HL-60 (cell line): ENCODE measurements around the gene HOXC5.

Experiments used
- DNase-seq, 2 experiments: peaks; one replicate each; pipeline ENCODE4 v3.0.0-alpha.2; 2010 to 2020; ENCODE audit warnings: low read depth in 1 of 2, low spot score in 1 of 2
- H3K27ac ChIP-seq: fragments of 250-450 bp; sonication (Bioruptor Pico); replicated peaks from 2 replicates; pipeline ENCODE4 v1.5.1; 2020; ENCODE audit warnings: mild to moderate bottlenecking, moderate library complexity
- H3K27me3 ChIP-seq: fragments of 250-450 bp; sonication (Bioruptor Pico); 2 replicates; pipeline ENCODE4 v1.5.1; 2021; ENCODE audit warnings: mild to moderate bottlenecking, moderate library complexity; ENCODE audit not compliant: insufficient read depth, poor library complexity, severe bottlenecking
- H3K4me3 ChIP-seq: replicated peaks from 2 replicates; pipeline ENCODE4 v1.5.1; 2011; ENCODE audit warnings: mild to moderate bottlenecking, control low read depth, low read length; ENCODE audit not compliant: insufficient read depth
- GABPA ChIP-seq: IDR thresholded peaks from 2 replicates; pipeline ENCODE4 v1.6.1; 2012; ENCODE audit warnings: low read depth
- POLR2AphosphoS5 ChIP-seq: IDR thresholded peaks from 2 replicates; pipeline ENCODE4 v1.6.1; 2012; ENCODE audit warnings: low read depth
- SPI1 ChIP-seq: IDR thresholded peaks from 2 replicates; pipeline ENCODE4 v1.6.1; 2012; ENCODE audit warnings: low read depth, mild to moderate bottlenecking, borderline replicate concordance
- TF ChIP-seq, protein P1 (sequence below): IDR thresholded peaks from 2 replicates; pipeline ENCODE4 v1.6.1; 2012; ENCODE audit warnings: low read depth; ENCODE audit not compliant: insufficient replicate concordance
- TF ChIP-seq, protein P2 (sequence below): IDR thresholded peaks from one replicate; pipeline ENCODE4 v1.5.1; 2011; ENCODE audit warnings: low read length, control low read depth, inconsistent platforms; ENCODE audit not compliant: insufficient read depth

HOXC5 gene

DNA sequence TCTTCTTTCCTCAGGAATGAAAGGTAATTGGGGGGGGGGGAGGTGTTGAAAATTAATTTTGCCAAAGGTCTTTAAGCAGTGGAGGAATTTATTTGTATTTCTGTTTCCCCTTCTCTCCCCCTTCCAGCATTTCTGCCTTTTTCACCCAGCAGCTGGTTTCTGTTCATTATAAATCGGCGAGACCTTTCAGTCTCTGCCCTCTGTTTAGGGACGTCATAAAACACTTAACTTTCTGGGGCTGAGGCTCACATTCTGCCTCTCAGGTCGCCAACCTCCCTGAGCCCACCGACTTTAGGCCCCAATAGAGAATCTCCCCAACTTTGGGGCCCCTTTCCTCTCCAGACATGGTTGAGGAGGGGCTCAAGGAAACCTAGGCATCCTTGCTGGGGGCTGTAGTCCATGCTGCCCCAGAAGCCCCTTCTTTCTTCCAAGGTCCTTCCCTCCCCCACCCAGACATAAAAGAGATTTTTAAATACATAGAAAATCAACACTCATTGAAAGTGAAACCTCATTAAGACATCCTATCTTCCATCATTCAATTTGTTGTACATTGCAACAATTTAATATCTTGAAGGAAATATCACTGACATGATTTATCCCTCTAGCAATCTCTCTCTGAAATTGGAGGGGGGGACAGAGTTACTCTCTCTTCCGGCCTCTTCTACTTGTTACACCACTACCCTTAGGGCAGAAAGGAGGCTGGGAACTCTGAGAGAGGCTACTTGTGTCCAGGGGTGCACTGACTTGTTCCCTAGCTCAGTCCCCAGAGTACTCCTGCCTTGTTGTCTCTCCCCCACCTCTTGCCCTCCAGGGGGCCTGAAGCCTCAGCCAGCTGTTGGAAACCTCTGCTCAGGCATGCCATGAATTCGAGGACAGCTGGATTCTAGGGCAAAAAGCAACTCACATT lies 7.1 kb upstream of the HOXC5 start:
- Histone ChIP-seq H3K27me3 (peaks cover 33% of the 10 kb centered on the region), H3K27ac (no peak overlapping the region), H3K4me3 (no peak overlapping the region)
- DNase-seq, result no peak
- no peak for TF ChIP-seq POLR2AphosphoS5
- TF ChIP-seq, protein P1, sequence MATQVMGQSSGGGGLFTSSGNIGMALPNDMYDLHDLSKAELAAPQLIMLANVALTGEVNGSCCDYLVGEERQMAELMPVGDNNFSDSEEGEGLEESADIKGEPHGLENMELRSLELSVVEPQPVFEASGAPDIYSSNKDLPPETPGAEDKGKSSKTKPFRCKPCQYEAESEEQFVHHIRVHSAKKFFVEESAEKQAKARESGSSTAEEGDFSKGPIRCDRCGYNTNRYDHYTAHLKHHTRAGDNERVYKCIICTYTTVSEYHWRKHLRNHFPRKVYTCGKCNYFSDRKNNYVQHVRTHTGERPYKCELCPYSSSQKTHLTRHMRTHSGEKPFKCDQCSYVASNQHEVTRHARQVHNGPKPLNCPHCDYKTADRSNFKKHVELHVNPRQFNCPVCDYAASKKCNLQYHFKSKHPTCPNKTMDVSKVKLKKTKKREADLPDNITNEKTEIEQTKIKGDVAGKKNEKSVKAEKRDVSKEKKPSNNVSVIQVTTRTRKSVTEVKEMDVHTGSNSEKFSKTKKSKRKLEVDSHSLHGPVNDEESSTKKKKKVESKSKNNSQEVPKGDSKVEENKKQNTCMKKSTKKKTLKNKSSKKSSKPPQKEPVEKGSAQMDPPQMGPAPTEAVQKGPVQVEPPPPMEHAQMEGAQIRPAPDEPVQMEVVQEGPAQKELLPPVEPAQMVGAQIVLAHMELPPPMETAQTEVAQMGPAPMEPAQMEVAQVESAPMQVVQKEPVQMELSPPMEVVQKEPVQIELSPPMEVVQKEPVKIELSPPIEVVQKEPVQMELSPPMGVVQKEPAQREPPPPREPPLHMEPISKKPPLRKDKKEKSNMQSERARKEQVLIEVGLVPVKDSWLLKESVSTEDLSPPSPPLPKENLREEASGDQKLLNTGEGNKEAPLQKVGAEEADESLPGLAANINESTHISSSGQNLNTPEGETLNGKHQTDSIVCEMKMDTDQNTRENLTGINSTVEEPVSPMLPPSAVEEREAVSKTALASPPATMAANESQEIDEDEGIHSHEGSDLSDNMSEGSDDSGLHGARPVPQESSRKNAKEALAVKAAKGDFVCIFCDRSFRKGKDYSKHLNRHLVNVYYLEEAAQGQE, result no peak

GRCh38 chr12:54026640-54027441 lies 6.0 kb upstream of the HOXC5 start:
- Histone ChIP-seq H3K4me3 (no peak overlapping the region), H3K27ac (no peak overlapping the region), H3K27me3 (peaks cover 44% of the 10 kb centered on the region)
- no peak for TF ChIP-seq POLR2AphosphoS5
- TF ChIP-seq SPI1, result peak; percentile 15; the same call in 1 of the 2 replicates
- DNase-seq, result peak in 1 of 2 experiments; percentile 48

- TF ChIP-seq POLR2AphosphoS5 (no peak), GABPA (no peak), SPI1 (no peak)
- TF ChIP-seq, protein P1, result no peak
- TF ChIP-seq, protein P2, sequence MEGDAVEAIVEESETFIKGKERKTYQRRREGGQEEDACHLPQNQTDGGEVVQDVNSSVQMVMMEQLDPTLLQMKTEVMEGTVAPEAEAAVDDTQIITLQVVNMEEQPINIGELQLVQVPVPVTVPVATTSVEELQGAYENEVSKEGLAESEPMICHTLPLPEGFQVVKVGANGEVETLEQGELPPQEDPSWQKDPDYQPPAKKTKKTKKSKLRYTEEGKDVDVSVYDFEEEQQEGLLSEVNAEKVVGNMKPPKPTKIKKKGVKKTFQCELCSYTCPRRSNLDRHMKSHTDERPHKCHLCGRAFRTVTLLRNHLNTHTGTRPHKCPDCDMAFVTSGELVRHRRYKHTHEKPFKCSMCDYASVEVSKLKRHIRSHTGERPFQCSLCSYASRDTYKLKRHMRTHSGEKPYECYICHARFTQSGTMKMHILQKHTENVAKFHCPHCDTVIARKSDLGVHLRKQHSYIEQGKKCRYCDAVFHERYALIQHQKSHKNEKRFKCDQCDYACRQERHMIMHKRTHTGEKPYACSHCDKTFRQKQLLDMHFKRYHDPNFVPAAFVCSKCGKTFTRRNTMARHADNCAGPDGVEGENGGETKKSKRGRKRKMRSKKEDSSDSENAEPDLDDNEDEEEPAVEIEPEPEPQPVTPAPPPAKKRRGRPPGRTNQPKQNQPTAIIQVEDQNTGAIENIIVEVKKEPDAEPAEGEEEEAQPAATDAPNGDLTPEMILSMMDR, result no peak
- DNase-seq, result no peak
- H3K27me3 ChIP-seq, result peaks cover 50% of the 10 kb centered on the region
- H3K27ac ChIP-seq, result no peak overlapping the region
- H3K4me3 ChIP-seq, result no peak overlapping the region
Measured at GRCh38 chr12:54027442-54027786, 5.4 kb upstream of the HOXC5 start.

DNA sequence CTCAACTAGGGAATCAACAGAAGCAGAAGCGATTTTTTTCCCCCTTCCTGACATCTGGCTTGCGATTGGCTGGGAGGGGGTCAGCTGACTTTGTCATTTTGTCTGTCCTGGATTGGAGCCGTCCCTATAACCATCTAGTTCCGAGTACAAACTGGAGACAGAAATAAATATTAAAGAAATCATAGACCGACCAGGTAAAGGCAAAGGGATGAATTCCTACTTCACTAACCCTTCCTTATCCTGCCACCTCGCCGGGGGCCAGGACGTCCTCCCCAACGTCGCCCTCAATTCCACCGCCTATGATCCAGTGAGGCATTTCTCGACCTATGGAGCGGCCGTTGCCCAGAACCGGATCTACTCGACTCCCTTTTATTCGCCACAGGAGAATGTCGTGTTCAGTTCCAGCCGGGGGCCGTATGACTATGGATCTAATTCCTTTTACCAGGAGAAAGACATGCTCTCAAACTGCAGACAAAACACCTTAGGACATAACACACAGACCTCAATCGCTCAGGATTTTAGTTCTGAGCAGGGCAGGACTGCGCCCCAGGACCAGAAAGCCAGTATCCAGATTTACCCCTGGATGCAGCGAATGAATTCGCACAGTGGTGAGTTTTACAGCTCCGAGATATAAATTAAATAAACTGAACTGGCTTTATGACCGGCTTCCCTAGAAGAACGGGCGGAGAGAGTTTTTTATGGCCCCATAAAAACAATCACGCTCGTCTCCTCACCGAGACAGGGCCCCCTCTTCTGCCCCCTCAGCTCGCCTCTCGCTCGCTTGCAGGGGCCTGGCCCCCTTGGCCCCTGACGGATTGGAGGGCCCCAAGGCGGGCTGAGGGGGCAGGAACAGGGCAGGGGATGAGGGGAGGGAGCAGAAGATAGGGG lies 4.3 kb upstream of the HOXC5 start, which contains the start of gene HOXC6:
HOXC6 (plus strand) TSS at position 127 of the 888 bp plus-strand sequence; CDS start at position 209, 82 bp downstream.
- DNase-seq, result no peak
- TF ChIP-seq GABPA (no peak), POLR2AphosphoS5 (no peak), SPI1 (no peak)
- TF ChIP-seq, protein P2, result no peak
- TF ChIP-seq, protein P1, result no peak
- H3K4me3 ChIP-seq, result no peak within 1 kb of the TSS
- H3K27ac ChIP-seq, result no peak within 1 kb of the TSS
- H3K27me3 ChIP-seq, result peaks cover 59% of the 10 kb centered on the region
